ENCODE results near the gene SMYD3. TPM values are rescaled to one million over a fixed set of nuclear protein-coding genes. Genes with fewer than 3 reads are reported as not detected.

SMYD3 gene
- total RNA-seq, 1 donor from 2014 or later, result 5.6 TPM

DNA sequence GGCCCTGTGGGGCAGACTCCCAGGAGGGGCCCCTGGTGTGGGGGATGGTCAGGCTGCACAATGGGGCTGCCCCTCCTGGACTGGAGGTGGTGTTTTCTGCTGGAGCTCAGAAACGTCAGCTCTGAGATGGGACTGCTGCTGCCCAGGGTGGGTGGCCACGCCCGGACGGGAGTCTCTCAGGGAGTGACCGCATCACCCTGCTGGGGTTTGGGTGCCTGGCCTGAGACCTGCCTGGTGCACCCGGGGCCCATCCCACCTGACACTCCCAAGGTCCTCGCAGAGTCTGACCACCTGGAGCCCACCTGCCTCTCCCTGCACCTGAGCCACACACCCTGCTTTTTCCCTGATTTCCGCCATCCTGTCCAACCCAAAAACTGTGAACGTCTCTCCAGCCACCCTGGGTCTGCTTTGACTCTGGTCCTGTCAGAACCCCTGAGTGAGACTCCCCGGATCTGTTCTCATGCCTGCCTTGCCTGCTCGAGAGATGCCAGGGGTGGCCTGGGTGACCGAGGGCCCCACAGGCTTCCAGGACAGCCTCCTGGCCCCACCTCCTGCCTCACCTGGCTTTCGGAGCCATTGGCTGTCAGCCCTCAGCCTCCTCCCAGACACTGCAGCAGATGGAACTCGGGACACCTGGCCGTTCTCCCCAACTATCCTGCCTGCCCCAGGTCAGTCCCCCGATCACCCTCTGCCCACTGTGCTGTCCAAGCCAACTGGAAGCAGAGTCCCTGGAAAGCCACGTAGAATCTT, 11.6 kb upstream of the SMYD3 start:
- intact Hi-C loops (cut with DNase I), result no loop called here

DNA sequence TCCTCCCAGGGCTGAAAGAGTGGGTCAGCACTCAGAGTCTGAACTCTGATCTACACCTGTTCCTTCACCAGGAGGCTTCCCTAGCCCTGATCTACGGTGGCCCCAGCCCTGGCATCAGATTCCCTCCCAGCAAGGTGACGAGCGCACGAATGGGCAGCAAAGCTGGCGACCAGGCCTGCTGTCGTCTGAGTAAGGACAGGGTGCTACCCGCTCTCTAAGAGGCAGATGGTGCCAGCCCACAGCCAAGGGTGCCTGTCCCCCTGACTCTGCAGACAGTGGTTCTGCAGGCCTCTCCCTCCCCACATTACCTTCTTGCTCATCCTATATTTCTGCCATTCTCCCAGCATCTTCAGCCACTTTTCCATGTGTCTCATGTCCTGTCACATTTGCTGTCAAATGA, 10.3 kb upstream of the SMYD3 start:
- DNase-seq (ENCODE audit: low spot score), result no peak
- intact Hi-C loops (cut with DNase I), result no loop called here

More for the DNA sequence above, 11.6 kb upstream of the SMYD3 start:
- DNase-seq (ENCODE audit: low spot score), result no peak

DNA sequence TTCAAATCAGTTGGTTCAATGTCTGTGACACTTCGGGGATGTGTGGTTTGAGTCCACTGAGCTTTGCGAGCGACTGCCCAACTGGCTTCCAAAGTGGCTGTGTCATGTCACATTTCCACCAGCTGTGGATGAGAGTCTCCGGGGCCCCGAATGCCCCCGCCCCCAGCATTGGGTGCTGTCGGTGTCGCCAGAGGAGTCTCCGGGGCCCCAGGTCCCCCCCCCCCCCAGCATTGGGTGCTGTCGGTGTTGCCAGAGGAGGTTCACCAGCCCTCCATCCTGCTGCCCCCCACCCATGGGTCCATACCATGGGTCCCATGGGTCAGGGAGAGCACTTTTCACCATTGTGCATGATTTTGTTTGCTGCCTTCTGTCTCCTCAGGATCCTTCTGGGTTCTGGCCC, 9.0 kb upstream of the SMYD3 start:
- intact Hi-C loops (cut with DNase I), result no loop called here
- DNase-seq (ENCODE audit: low spot score), result no peak

DNA sequence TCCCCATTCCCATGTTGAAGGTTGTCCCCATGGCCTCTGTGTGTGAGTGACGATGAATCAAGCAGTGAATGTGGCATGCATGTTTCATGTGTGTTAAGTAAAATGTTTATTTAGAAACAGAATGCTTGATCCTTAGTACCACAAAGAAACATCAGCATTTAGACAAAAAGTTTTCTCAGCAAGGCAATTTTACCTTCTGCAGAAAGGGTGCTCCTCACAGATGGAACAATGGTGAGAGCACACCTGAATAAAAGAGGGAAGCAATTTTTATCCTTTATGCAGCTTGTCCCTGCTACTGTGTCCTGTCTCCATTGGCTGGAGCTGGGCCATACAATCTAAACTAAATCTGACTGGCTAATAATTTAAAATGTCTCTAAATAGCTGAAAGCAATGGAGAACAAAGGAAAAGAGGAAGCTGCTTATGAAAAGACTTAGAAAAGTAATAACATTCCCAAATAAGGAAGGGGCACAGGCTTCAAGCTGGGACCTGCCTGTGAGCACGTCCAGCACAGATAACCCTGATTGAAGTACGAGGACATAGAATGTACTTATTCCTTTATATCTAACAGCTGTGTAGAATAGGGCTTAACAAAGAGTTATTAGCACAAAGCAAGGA, 8.4 kb upstream of the SMYD3 start:
- intact Hi-C loops (cut with DNase I), result no loop called here
- no peak for DNase-seq (ENCODE audit: low spot score)

- intact Hi-C loops (cut with DNase I), result no loop called here
- DNase-seq (ENCODE audit: low spot score), result no peak
Observed at GRCh38 chr1:246513619-246514343, 6.7 kb upstream of the SMYD3 start.

DNA sequence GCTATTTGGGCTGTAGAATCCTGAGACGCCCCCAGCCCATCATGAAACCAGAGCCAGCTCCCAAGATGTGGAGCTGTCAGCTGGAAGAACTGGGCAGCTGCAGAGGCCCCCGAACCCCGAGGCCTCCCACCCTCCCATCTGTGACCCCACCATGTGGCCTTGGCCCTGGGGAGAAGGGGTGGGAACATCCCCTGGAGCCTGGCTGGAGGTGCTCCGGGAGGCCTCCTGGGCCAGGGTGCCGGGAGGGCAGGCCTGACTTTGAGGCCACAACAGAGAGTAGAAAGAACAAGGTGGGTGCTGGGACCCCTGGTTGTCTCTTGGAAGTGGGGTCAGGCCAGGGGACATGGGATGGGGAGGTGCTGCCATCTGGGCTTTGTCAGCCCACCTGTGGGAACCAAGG, 6.0 kb upstream of the SMYD3 start:
- no peak for DNase-seq (ENCODE audit: low spot score)
- intact Hi-C loops (cut with DNase I), result no loop called here

DNA sequence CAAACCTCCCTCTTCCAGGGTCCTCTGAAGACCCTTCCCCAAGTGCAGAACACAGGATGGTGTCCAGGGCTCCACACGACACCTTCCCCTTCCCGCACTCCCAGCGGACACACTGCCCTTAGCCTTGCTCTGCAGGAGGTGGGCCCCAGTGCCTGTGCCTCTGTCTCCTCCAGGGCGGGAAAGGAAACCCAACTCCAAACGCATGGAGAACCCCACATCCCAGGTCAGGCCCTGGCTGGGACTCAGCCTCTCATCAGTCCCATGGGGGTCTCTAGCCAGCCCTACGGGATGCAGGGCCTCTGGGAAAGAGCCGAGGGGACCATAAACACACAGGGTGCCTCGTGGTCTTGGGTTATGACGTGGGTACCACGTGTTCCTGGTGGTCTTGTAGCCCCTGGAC, 5.6 kb upstream of the SMYD3 start:
- intact Hi-C loops (cut with DNase I), result no loop called here
- no peak for DNase-seq (ENCODE audit: low spot score)

DNA sequence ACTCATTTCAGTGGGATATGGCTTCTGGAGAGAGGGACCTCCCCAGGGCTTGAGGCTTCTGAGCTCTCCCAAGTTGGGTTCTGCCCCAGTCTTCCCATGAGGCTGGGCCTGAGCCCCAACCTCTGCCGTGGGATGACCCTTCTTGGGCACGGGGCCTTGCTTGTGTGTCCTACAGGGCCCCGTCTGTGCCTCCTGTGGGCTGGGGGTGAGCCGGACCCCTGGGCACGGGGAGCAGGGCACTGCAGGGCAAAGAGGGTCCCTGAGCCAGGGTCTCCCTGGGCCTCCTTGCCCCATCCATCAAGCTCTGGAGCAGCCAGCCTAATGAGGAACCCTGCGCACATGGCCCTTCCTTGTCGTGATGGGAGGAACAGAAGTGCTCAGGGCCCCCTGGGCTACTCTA, 5.2 kb upstream of the SMYD3 start:
- intact Hi-C loops (cut with DNase I), result no loop called here
- no peak for DNase-seq (ENCODE audit: low spot score)

GRCh38 chr1:246511203-246511602, 4.1 kb upstream of the SMYD3 start:
- intact Hi-C loops (cut with DNase I), result no loop called here
- DNase-seq (ENCODE audit: low spot score), result no peak

- intact Hi-C loops (cut with DNase I), result no loop called here
- DNase-seq (ENCODE audit: low spot score), result no peak
Observed at GRCh38 chr1:246510147-246511030, 3.3 kb upstream of the SMYD3 start.

GRCh38 chr1:246508897-246509688, 2.0 kb upstream of the SMYD3 start:
- intact Hi-C loops (cut with DNase I), result loop anchor here (5.0 kb wide), 1 partner anchor 58 kb away; the partner anchor contains the start of genes CNST and TFB2M
- DNase-seq (ENCODE audit: low spot score), result no peak

DNA sequence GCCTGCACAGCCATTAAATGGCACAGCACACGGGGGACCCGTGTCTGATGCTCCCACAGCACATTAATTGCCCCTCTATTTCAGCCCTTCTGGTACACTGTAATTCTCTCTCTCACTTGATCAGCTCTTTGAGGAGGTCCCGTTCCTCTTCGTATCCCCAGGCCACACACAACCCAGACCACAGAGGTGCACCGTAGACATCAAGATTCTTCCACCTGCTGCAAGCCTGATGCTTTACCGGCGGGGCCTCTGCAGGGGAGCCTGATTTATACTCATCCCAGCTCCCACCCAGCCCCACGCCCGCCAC, 759 bp downstream of the SMYD3 start:
- no peak for DNase-seq (ENCODE audit: low spot score)
- intact Hi-C loops (cut with DNase I), result loop anchor here (5.0 kb wide), 1 partner anchor 61 kb away; the partner anchor contains the start of genes CNST and TFB2M

GRCh38 chr1:246503341-246503740, 3.7 kb downstream of the SMYD3 start:
- no peak for DNase-seq (ENCODE audit: low spot score)
- intact Hi-C loops (cut with DNase I), result no loop called here

- no peak for DNase-seq (ENCODE audit: low spot score)
- intact Hi-C loops (cut with DNase I), result loop anchor here (1.0 kb wide), 1 partner anchor 202 kb away; no protein-coding TSS in a partner anchor
Observed at GRCh38 chr1:246497331-246497915, 9.7 kb downstream of the SMYD3 start.

- intact Hi-C loops (cut with DNase I), result loop anchor here (2.0 to 5.0 kb wide), 2 partner anchors 480 to 1340 kb away; no protein-coding TSS in a partner anchor
Observed at GRCh38 chr1:246492611-246493245, 14.4 kb downstream of the SMYD3 start.

DNA sequence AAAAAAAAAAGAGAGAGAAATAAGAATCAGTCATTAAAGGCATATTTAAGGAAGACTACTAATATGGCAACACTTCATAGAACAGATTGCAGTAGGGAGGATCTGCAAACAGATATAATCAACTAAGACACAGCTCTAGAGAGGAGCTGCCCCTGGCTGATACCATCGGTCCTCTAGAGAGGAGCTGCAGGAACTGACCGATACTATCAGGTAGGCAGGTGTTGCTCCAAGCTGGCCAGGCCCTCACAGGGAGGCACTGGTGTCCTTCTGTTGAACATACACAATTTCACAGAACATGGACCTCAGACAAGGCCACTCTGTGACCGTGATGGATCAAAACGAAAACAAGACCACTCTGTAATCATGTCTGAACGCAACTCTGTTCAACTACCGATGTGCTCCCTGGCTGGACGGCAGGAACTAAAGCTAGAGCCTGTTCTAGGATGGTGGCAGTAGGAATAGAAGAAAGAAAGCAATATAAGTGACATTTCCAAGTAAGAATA, 15.5 kb downstream of the SMYD3 start:
- intact Hi-C loops (cut with DNase I), result loop anchor here (2.0 to 5.0 kb wide), 2 partner anchors 479 to 1339 kb away; no protein-coding TSS in a partner anchor
- no peak for DNase-seq (ENCODE audit: low spot score)

More at GRCh38 chr1:246492611-246493245, 14.4 kb downstream of the SMYD3 start:
- DNase-seq (ENCODE audit: low spot score), result no peak

- intact Hi-C loops (cut with DNase I), result no loop called here
- no peak for DNase-seq (ENCODE audit: low spot score)
Observed at GRCh38 chr1:246488674-246489073, 18.4 kb downstream of the SMYD3 start.

DNA sequence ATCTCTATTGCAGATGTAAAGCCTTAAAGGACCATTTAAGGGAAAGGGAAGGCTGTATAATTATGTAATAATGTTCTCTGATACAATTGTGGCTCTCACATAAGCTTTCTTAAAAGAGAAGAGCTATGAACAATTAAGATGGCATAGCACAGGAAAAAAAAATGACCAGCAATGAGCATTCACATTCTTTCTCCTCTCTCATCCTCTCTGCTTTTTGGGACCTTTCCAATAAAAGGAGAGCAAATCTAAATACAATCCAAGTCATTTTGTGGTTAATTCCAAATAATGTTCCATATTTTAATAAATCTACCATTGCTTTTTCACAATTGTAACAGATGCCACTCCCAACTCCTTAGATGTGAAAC, 23.5 kb downstream of the SMYD3 start:
- DNase-seq (ENCODE audit: low spot score), result no peak

More for the DNA sequence above, 23.5 kb downstream of the SMYD3 start:
- intact Hi-C loops (cut with DNase I), result no loop called here

All from cardiac septum (tissue), 1 donor.